T-helper 1 cell treated with Interleukin-12 subunit alpha and Interleukin-12 subunit beta and Interleukin-4 antibody, amounts not matched to agents 30 μg/mL and 1 μg/mL, for 36 hours (primary cell): ENCODE data around the gene PLG.
"Not testable (repeated sequence)": the region's sequence is repeated elsewhere in the genome, so short reads cannot be mapped to it uniquely, and the experiment has no call there.

Experiments
- H3K27ac Mint-ChIP-seq: one replicate; pipeline ENCODE4 v1.8.0; 2021; ENCODE audit warnings: mild to moderate bottlenecking, mixed read lengths
- H3K27me3 Mint-ChIP-seq: one replicate; pipeline ENCODE4 v1.8.0; 2021; ENCODE audit warnings: low read depth, mixed read lengths
- H3K36me3 Mint-ChIP-seq: one replicate; pipeline ENCODE4 v1.8.0; 2021; ENCODE audit warnings: low read depth, mixed read lengths
- H3K4me1 Mint-ChIP-seq: one replicate; pipeline ENCODE4 v1.8.0; 2021; ENCODE audit warnings: low read depth, mixed read lengths
- H3K4me3 Mint-ChIP-seq: one replicate; pipeline ENCODE4 v1.8.0; 2021; ENCODE audit warnings: mild to moderate bottlenecking, moderate library complexity, mixed read lengths
- H3K9me3 Mint-ChIP-seq: one replicate; pipeline ENCODE4 v1.8.0; 2021; ENCODE audit warnings: mixed read lengths

The PLG gene

DNA sequence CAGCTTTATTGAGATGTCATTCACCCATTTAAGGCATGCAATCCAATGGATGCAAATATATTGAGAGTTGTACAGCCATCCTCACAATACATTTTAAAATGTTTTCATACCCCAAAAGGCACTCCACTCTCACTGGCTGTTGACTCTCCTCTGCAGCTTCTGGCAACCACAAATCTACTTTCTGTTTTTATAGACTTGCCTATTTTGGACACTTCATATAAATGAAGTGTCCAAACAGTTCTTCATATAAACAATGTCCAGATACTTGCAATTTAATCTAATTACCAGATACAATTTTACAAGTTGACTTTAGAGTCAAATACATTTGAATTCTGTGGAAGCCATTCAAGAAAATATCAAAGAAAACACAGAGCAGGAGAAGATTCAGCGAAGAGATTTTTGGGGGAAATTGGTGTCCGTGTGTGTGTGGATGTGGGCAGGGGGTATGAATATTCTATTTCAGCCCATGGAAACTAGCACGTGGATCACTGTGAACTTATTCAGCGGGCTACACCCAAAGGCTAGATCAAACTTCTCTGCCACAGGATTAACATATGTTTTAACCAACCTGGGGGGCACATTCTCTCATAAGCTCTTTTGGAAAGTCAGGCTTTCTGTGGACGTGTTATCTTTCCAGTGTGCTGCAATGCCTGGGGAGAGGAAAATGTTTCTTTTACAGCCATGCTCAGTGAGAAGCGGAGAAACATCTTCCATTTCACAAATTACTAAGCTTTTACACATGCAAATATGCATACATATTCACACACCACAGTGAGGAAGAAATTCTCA lies 73.9 kb downstream of the PLG start:
- no peaks in the 10 kb centered on the region for H3K4me1 Mint-ChIP-seq
- no peak overlapping the region for H3K4me3 Mint-ChIP-seq
- no peak overlapping the region for H3K27ac Mint-ChIP-seq
- H3K36me3 Mint-ChIP-seq = no peaks in the 10 kb centered on the region
- H3K9me3 Mint-ChIP-seq = no peaks in the 10 kb centered on the region
- H3K27me3 Mint-ChIP-seq = no peaks in the 10 kb centered on the region

DNA sequence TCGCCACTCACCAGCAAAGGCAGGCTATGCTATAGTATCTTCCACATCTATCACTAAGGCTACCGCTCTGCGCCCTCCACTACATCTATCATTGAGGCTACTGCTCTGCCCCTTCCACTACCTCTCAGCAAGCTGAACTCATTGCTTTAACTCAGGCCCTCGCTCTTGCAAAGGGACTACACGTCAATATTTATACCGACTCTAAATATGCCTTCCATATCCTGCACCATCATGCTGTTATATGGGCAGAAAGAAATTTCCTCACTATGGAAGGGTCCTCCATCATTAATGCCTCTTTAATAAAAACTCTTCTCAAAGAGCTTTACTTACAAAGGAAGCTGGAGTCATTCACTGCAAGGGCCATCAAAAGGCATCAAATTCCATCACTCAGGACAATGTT lies 77.1 kb downstream of the PLG start:
- not testable (repeated sequence) for H3K36me3 Mint-ChIP-seq, H3K4me1 Mint-ChIP-seq, H3K9me3 Mint-ChIP-seq, H3K4me3 Mint-ChIP-seq, H3K27ac Mint-ChIP-seq, H3K27me3 Mint-ChIP-seq

DNA sequence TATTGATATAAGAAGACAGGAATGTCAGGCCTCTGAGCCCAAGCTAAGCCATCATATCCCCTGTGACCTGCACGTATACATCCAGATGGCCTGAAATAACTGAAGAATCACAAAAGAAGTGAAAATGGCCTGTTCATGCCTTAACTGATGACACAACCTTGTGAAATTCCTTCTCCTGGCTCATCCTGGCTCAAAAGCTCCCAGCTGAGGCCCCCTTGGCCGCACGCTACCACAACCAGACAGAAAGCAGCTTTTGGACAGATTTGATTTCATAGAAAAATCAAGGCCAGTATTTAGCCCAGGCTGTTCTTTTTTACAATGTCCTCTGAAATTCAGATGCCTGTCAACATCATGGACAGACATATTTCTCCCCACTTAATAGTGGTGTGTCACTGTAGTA lies 78.6 kb downstream of the PLG start:
- H3K27me3 Mint-ChIP-seq, H3K27ac Mint-ChIP-seq, H3K9me3 Mint-ChIP-seq, H3K4me3 Mint-ChIP-seq, H3K36me3 Mint-ChIP-seq, H3K4me1 Mint-ChIP-seq: not testable (repeated sequence)

DNA sequence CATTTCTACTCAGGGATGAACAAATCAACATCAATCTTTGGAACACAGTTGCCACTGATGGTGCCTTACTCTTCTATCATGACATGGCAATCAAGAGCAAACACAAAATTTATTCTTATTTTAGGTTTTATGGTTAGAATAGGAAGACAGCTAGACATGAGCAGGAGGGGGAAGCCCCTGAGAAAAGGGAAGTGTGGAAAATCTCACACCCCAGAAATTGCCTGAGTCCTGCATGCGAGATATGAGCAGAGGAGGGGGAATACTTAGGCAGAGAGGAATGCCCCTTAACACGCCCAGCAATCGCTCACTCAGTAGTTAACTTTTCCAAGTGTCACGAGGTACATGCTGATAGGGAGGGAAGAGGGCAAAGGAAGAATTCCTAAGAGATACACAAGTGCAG lies 79.3 kb downstream of the PLG start:
- H3K4me3 Mint-ChIP-seq = no peak overlapping the region
- no peak overlapping the region for H3K27ac Mint-ChIP-seq
- H3K9me3 Mint-ChIP-seq = no peaks in the 10 kb centered on the region
- H3K27me3 Mint-ChIP-seq = no peaks in the 10 kb centered on the region
- no peaks in the 10 kb centered on the region for H3K36me3 Mint-ChIP-seq
- H3K4me1 Mint-ChIP-seq = no peaks in the 10 kb centered on the region

DNA sequence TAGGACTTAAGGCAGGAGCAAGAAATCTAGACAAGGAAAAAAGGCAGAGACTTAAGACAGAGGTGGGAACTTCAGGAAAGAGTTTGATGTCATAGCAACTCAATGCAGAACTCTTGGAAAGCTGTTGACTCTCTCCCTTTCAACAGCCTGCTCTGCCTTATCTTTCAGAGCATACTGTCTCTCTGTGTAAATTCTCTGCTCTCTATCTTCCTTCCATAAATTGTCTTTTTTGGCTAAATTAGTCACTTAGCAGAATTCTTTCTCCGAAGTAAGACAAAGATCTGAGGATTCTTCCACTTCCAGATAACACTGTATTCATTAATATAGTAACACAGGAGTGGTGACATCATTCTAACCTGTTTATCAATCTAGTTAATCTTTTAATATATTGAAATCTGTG lies 80.2 kb downstream of the PLG start:
- H3K4me3 Mint-ChIP-seq = no peak overlapping the region
- H3K4me1 Mint-ChIP-seq = no peaks in the 10 kb centered on the region
- no peaks in the 10 kb centered on the region for H3K27me3 Mint-ChIP-seq
- no peaks in the 10 kb centered on the region for H3K36me3 Mint-ChIP-seq
- peaks cover 1% of the 10 kb centered on the region for H3K9me3 Mint-ChIP-seq
- H3K27ac Mint-ChIP-seq = no peak overlapping the region

DNA sequence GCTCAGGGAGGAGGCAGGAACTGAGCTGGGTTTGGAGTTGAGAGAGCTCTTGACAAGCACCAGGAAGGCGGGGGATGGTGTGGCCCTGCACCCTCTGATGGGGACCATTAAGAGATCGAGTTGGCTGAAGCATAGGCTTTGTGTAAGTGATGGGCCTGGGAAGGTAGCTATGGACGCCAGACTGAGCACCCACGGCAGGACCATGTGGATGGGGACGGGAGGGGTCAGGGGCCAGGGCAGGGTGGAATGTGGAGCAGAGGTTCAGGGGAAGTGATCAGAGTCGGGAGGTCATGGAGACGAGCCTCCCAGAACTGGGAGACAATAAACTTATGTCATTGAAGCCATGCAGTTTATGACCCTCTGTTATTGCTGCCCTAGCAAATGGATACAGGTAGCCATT lies 81.7 kb downstream of the PLG start:
- Mint-ChIP-seq H3K4me1 (no peaks in the 10 kb centered on the region), H3K27ac (no peak overlapping the region), H3K36me3 (no peaks in the 10 kb centered on the region), H3K9me3 (peaks cover 17% of the 10 kb centered on the region), H3K27me3 (no peaks in the 10 kb centered on the region), H3K4me3 (no peak overlapping the region)

DNA sequence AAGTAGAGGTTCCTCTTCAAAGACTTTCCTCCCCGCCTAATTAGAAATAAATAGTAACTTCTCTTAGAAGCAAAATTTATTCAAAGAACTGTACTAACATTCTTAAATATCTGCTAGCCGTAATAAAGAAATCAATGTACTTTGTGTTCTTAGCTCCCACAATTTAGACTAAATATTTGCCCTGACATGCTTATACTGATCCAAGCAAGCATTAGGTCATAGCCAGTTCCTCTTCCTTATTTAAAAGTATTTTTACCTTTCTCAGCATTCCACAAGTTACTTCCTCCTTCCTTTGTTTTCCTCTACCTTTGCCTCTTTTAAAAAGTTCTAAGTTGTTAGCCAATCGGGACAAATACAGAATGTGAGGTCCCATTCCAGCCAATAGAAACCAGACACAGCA lies 86.1 kb downstream of the PLG start:
- not testable (repeated sequence) for H3K36me3 Mint-ChIP-seq, H3K4me1 Mint-ChIP-seq, H3K27me3 Mint-ChIP-seq, H3K4me3 Mint-ChIP-seq, H3K27ac Mint-ChIP-seq
- peaks cover 24% of the 10 kb centered on the region for H3K9me3 Mint-ChIP-seq

DNA sequence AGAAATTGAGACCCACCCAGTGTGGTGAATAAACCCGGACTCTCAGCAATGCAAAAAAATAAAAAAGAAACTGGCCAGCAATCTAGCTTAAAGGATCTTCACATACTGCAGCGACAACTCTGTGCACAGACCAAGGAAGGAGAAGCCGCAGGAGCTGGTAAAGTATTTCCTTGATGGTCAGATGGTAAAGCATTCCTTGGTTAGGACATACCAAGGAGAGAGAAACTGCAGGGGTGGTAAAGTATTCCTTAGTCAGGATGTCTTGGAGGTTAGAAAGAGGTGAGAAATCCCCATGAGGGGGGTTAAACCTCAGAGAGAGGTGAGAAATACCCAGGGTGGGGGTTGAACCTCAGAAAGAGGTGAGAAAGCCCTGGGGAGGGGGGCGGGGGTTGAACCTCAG lies 86.8 kb downstream of the PLG start:
- no peak overlapping the region for H3K4me3 Mint-ChIP-seq

DNA sequence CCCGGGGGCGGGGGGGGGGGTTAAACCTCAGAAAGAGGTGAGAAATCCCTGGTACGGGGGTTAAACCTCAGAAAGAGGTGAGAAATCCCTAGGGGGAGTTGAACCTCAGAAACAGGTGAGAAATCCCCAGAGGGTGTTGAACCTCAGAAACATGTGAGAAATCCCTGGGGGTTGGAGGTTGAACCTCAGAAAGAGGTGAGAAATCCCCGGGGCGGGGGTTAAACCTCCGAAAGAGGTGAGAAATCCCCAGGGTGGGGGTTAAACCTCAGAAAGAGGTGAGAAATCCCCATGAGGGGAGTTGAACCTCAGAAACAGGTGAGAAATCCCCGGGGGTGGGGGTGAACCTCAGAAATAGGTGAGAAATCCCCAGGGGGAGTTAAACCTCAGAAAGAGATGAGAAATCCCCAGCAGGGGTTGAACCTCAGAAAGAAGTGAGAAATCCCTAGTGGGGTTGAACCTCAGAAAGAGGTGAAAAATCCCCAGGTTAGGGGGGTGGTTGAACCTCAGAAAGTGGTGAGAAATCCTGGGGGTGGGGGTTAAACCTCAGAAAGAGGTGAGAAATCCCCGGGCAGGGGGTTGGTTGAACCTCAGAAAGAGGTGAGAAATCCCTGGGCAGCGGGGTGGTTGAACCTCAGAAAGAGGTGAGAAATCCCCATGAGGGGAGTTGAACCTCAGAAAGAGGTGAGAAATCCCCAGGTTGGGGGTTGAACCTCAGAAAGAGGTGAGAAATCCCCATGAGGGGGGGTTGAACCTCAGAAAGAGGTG lies 87.4 kb downstream of the PLG start:
- H3K27ac Mint-ChIP-seq = no peak overlapping the region
- H3K27me3 Mint-ChIP-seq = no peaks in the 10 kb centered on the region
- no peak overlapping the region for H3K4me3 Mint-ChIP-seq
- no peaks in the 10 kb centered on the region for H3K4me1 Mint-ChIP-seq
- peaks cover 24% of the 10 kb centered on the region for H3K9me3 Mint-ChIP-seq
- no peaks in the 10 kb centered on the region for H3K36me3 Mint-ChIP-seq

More for the DNA sequence above, 86.8 kb downstream of the PLG start:
- Mint-ChIP-seq H3K36me3 (no peaks in the 10 kb centered on the region), H3K9me3 (peaks cover 24% of the 10 kb centered on the region), H3K27ac (no peak overlapping the region), H3K4me1 (no peaks in the 10 kb centered on the region), H3K27me3 (no peaks in the 10 kb centered on the region)

DNA sequence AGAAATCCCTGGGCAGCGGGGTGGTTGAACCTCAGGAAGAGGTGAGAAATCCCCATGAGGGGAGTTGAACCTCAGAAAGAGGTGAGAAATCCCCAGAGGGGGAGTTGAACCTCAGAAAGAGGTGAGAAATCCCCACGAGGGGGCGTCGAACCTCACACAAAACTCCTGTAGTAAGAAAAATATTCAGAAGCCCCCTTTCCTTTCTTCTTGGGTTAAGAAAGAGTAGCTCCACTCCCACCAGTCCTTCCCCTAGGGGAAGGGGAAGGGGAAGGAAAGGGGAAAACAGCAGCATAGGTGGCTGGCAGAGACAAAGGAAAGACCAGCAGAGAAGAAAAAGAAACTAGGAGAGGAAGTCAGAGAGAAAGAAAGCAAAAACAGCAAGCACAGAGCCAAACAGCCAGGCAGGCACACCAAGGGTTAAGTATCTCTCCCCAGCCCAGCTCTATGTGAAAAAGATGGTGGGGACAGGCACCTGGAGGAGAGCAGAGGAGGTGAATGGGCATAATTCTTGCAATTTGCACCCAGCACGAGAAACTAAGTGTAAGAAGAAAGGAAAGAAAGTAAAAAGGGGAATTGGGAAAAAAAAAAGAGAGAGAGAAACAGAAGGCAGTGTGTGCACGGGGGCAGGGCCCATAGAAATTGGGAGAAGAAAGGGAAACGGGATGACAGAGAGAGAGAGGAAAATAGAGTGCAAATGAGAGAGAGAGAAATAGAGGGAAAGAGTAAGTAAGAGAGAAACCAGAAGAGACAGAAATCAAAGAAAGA lies 88.2 kb downstream of the PLG start:
- Mint-ChIP-seq H3K36me3 (no peaks in the 10 kb centered on the region), H3K27ac (no peak overlapping the region), H3K9me3 (peaks cover 24% of the 10 kb centered on the region), H3K4me3 (no peak overlapping the region), H3K4me1 (no peaks in the 10 kb centered on the region), H3K27me3 (no peaks in the 10 kb centered on the region)

DNA sequence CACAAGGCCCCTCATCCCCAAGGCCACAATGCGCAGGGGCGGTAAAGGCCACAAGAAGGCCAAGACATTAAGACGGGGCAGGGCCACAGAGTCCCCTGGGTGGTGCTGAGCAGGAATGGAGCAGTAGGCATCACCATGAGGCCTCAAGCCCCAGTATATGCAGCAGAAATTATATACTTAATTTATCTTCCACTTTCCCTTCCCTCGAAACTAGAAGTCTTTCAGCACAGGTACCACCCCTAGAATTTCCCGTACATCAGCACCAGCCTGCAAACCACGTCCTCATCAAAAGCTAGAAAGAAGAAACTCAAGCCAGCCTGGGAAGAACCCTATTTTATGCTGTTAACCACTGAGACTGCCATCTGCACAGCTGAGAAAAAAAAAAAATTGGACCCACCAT lies 89.4 kb downstream of the PLG start:
- Mint-ChIP-seq H3K9me3 (peaks cover 24% of the 10 kb centered on the region), H3K27me3 (no peaks in the 10 kb centered on the region), H3K4me1 (no peaks in the 10 kb centered on the region), H3K4me3 (no peak overlapping the region), H3K27ac (peak overlapping the region; percentile 26), H3K36me3 (no peaks in the 10 kb centered on the region)

DNA sequence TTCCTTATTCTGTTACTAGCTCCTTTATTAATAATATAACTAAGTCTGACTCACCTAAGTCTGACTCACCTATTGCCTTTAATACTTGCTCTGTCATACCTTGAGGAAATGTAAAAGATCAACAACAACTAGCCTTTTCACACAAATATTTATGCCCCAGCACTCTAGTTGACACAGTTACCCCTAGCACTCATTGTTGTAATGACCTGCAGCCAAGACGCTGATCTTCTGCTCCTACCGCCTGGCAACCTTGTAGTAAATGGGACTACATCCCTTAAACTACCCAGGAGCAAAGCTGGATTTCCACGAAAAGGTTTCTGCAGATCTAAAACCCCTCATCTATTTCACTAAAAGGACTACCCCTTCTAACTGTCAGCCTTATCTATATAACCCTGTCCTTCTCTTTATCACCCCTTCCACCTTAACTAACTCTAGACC lies 90.0 kb downstream of the PLG start:
- Mint-ChIP-seq H3K4me3 (no peak overlapping the region), H3K4me1 (no peaks in the 10 kb centered on the region), H3K9me3 (peaks cover 28% of the 10 kb centered on the region), H3K27ac (no peak overlapping the region), H3K36me3 (no peaks in the 10 kb centered on the region), H3K27me3 (no peaks in the 10 kb centered on the region)

DNA sequence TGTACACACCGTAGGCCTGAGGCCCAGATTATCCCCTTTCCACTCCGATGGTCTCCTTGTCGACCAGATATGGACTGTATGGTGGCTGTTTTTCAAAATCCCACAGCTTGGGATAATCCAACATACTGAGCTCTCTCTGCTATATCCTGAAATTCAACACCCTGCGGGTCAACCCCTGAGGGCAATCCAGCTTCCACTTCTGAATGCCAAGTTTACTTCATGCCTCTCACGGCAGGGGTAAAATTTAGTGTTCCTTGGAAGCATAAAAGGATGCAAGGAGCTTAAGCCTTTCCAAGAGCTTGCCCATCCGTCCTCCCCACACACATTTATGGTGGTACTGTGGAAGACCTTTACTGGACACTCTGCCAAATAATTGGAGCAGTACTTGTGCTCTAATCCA lies 90.7 kb downstream of the PLG start:
- no peaks in the 10 kb centered on the region for H3K27me3 Mint-ChIP-seq
- H3K27ac Mint-ChIP-seq = no peak overlapping the region
- no peaks in the 10 kb centered on the region for H3K4me1 Mint-ChIP-seq
- no peak overlapping the region for H3K4me3 Mint-ChIP-seq
- peaks cover 21% of the 10 kb centered on the region for H3K9me3 Mint-ChIP-seq
- no peaks in the 10 kb centered on the region for H3K36me3 Mint-ChIP-seq

DNA sequence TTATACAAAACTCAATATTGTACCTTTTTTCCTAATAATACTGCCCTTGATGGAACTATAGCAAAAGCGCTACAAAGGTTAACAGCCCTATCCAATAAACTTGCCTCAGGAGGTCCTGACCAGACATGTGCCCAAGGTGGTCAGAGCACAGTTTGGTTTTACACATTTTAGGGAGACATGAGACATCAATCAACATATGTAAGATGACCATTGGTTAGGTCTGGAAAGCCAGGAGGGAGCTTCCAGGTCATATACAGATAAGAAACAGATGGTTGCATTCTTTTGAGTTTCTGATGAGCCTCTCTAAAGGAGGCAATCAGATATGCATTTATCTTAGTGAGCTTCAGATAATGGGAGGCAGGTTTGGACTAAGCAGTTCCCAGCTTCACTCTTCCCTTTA lies 91.6 kb downstream of the PLG start:
- Mint-ChIP-seq H3K4me1 (no peaks in the 10 kb centered on the region), H3K9me3 (peaks cover 12% of the 10 kb centered on the region), H3K27me3 (no peaks in the 10 kb centered on the region), H3K4me3 (no peak overlapping the region), H3K27ac (no peak overlapping the region), H3K36me3 (no peaks in the 10 kb centered on the region)

DNA sequence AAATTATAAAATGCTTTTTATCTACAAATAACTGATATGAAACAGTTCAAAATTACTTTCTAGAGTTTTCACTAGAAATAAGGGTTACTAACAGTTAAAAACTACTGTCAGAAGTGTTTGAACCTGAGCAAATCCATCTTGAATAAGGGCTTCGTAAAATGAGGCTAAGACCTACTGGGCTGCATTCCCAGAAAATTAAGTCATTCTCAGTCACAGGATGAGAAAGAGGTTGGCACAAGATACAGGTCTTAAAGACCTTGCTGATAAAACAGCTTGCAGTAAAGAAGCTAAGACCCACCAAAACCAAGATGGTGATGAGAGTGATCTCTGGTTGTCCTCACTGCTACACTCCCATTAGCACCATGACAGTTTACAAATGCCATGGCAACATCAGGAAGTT lies 93.7 kb downstream of the PLG start:
- Mint-ChIP-seq H3K4me3 (no peak overlapping the region), H3K27me3 (no peaks in the 10 kb centered on the region), H3K4me1 (no peaks in the 10 kb centered on the region), H3K9me3 (peaks cover 8% of the 10 kb centered on the region), H3K27ac (no peak overlapping the region), H3K36me3 (no peaks in the 10 kb centered on the region)
